ENCODE results near the gene NME9.

The NME9 gene

GRCh38 chr3:138254216-138254615 lies 75.4 kb downstream of the NME9 start:
- CTCF ChIA-PET = no interaction called here
- Histone ChIP-seq H3K36me3 (ENCODE audit: control insufficient read depth in 2 of 2, insufficient read depth in 1 of 2, low read length in 2 of 2) (no peaks in the 10 kb centered on the region), H3K4me1 (ENCODE audit: control insufficient read depth, insufficient read depth, low read length) (no peaks in the 10 kb centered on the region), H3K9me3 (ENCODE audit: control insufficient read depth, insufficient read depth, low read depth, low read length) (no peaks in the 10 kb centered on the region), H3K4me3 (ENCODE audit: low read depth, low read length) (no peak overlapping the region), H3K27ac (ENCODE audit: extremely low read depth, low read depth, low read length) (no peak overlapping the region)
- no peak for TF ChIP-seq ZNF132 (tag by site-specific recombination; IDR thresholded peaks at IDR 0.05; ENCODE audit: borderline replicate concordance)
- TF ChIP-seq ZNF423 (tag by site-specific recombination; IDR thresholded peaks at IDR 0.05) = no peak
- TF ChIP-seq ZNF830 (tag by site-specific recombination; IDR thresholded peaks at IDR 0.05; ENCODE audit: low read depth) = no peak
- no peak for TF ChIP-seq BCL6B (tag by site-specific recombination; IDR thresholded peaks at IDR 0.05)
- no peak for TF ChIP-seq ZNF175 (tag by site-specific recombination; IDR thresholded peaks at IDR 0.05)
- TF ChIP-seq ZIC2 (tag by site-specific recombination; IDR thresholded peaks at IDR 0.05) = no peak
- no peak for TF ChIP-seq ZNF114 (tag by site-specific recombination; IDR thresholded peaks at IDR 0.05)
- TF ChIP-seq ZNF157 (tag by site-specific recombination; IDR thresholded peaks at IDR 0.05) = no peak
- no peak for TF ChIP-seq ZNF433 (tag by site-specific recombination; IDR thresholded peaks at IDR 0.05; ENCODE audit: low read depth)
- TF ChIP-seq TCF7L2 (IDR thresholded peaks at IDR 0.05; ENCODE audit: borderline replicate concordance, low read depth, low read length) = no peak
- POLR2A ChIA-PET = no interaction called here

- POLR2A ChIA-PET = no interaction called here
- TF ChIP-seq ZBTB17 (tag by site-specific recombination; IDR thresholded peaks at IDR 0.05) (no peak), SCRT1 (tag by site-specific recombination; IDR thresholded peaks at IDR 0.05; ENCODE audit: borderline replicate concordance) (no peak), BCL11A (tag by site-specific recombination; IDR thresholded peaks at IDR 0.05; ENCODE audit: low read depth) (no peak), ZNF610 (tag by site-specific recombination; IDR thresholded peaks at IDR 0.05; ENCODE audit: borderline replicate concordance) (no peak), OVOL3 (tag by site-specific recombination; IDR thresholded peaks at IDR 0.05) (no peak), ZNF768 (tag by site-specific recombination; IDR thresholded peaks at IDR 0.05) (no peak), ZNF239 (tag by site-specific recombination; IDR thresholded peaks at IDR 0.05) (no peak), GLI2 (tag by site-specific recombination; IDR thresholded peaks at IDR 0.05; ENCODE audit: borderline replicate concordance, low read depth) (no peak), ZNF433 (tag by site-specific recombination; IDR thresholded peaks at IDR 0.05; ENCODE audit: low read depth) (no peak), ZNF660 (tag by site-specific recombination; IDR thresholded peaks at IDR 0.05) (no peak), ZIC2 (tag by site-specific recombination; IDR thresholded peaks at IDR 0.05) (no peak), ZBTB21 (tag by site-specific recombination; IDR thresholded peaks at IDR 0.05) (no peak), ZNF426 (tag by site-specific recombination; IDR thresholded peaks at IDR 0.05) (no peak), ZNF843 (tag by site-specific recombination; IDR thresholded peaks at IDR 0.05) (no peak), ZNF623 (tag by site-specific recombination; IDR thresholded peaks at IDR 0.05) (no peak), FEZF1 (tag by site-specific recombination; IDR thresholded peaks at IDR 0.05) (no peak), BCL6B (tag by site-specific recombination; IDR thresholded peaks at IDR 0.05) (no peak), ZNF280D (tag by site-specific recombination; IDR thresholded peaks at IDR 0.05) (no peak)
- Histone ChIP-seq H3K4me3 (ENCODE audit: low read depth, low read length) (no peak overlapping the region), H3K36me3 (ENCODE audit: control insufficient read depth in 2 of 2, insufficient read depth in 1 of 2, low read length in 2 of 2) (no peaks in the 10 kb centered on the region), H3K4me1 (ENCODE audit: control insufficient read depth, insufficient read depth, low read length) (no peaks in the 10 kb centered on the region), H3K27ac (ENCODE audit: extremely low read depth, low read depth, low read length) (no peak overlapping the region), H3K9me3 (ENCODE audit: control insufficient read depth, insufficient read depth, low read depth, low read length) (no peaks in the 10 kb centered on the region)
- CTCF ChIA-PET = no interaction called here
These were observed 76.0 kb downstream of the NME9 start for GRCh38 chr3:138253609-138254008.
